ENCODE measurements around the gene KIF16B. TPM values are rescaled to one million over a fixed set of nuclear protein-coding genes. Genes with fewer than 3 reads are reported as not detected.

KIF16B gene
- total and polyA plus RNA-seq, 9 of the 15 experiments (the other 6 are each of a cell fraction or from before 2014, with no cell fraction given) = 1.00 to 10.6 (median 8.5) TPM

GRCh38 chr20:16240355-16240754 lies 332.9 kb downstream of the KIF16B start (continued):
- TF ChIP-seq BCLAF1 (IDR thresholded peaks at IDR 0.05; ENCODE audit: borderline replicate concordance in 1 of 2, control insufficient read depth in 1 of 2, low read depth in 2 of 2, low read length in 1 of 2) (no peak), NFATC3 (IDR thresholded peaks at IDR 0.05) (no peak), MXI1 (IDR thresholded peaks at IDR 0.05; ENCODE audit: low read depth, low read length) (no peak), ZNF609 (CRISPR knock-in tag; IDR thresholded peaks at IDR 0.05; ENCODE audit: borderline replicate concordance) (no peak), CEBPB (tag; IDR thresholded peaks at IDR 0.05) (0 out of 2 replicates have a peak, but pooled peaks have one; percentile 10), NFXL1 (CRISPR knock-in tag; IDR thresholded peaks at IDR 0.05) (no peak), ZBTB2 (IDR thresholded peaks at IDR 0.05) (no peak), MCM3 (IDR thresholded peaks at IDR 0.05) (no peak)
